Skeletal muscle tissue (tissue), 4 donors: Measurements from ENCODE around the gene FRMD4A. TPM values are rescaled to one million over a fixed set of nuclear protein-coding genes. Genes with fewer than 3 reads are reported as not detected.

Experiments used
- H3K27ac ChIP-seq: one replicate; pipeline ENCODE4 v1.7.0; 2013; ENCODE audit warnings: mild to moderate bottlenecking, low read depth, low read length, inconsistent platforms
- H3K27me3 ChIP-seq, 3 donors: one replicate each; pipeline ENCODE4 v1.7.0; 2013; ENCODE audit warnings: low read length in 3 of 3; ENCODE audit not compliant: control insufficient read depth in 3 of 3, insufficient read depth in 3 of 3
- H3K36me3 ChIP-seq, 3 donors: one replicate each; pipeline ENCODE4 v1.7.0; 2013; ENCODE audit warnings: low read length in 3 of 3; ENCODE audit not compliant: control insufficient read depth in 3 of 3, insufficient read depth in 3 of 3
- H3K4me1 ChIP-seq, 3 donors: one replicate each; pipeline ENCODE4 v1.7.0; 2013; ENCODE audit warnings: low read length in 3 of 3, mild to moderate bottlenecking in 3 of 3; ENCODE audit not compliant: control insufficient read depth in 3 of 3, insufficient read depth in 3 of 3
- H3K4me3 ChIP-seq, 3 donors: one replicate each; pipeline ENCODE4 v1.7.0; 2013; ENCODE audit warnings: low read length in 3 of 3
- H3K9ac ChIP-seq, 3 donors: one replicate each; pipeline ENCODE4 v1.7.0; 2013; ENCODE audit warnings: low read length in 3 of 3, mild to moderate bottlenecking in 3 of 3, moderate library complexity in 2 of 3, low read depth in 1 of 3
- H3K9me3 ChIP-seq, 3 donors: one replicate each; pipeline ENCODE4 v1.7.0; 2013; ENCODE audit warnings: low read length in 3 of 3; ENCODE audit not compliant: control insufficient read depth in 3 of 3
- total RNA-seq: library from RNA; depleted of rRNA; stranded (reverse); fragments of >200 nt; gene quantifications from one replicate; pipeline ENCODE4 v1.2.3, GENCODE V29; 2014
- donor health status: Osteomylitis.

Gene FRMD4A
- total RNA-seq, 1 donor from 2014 or later = 19.3 TPM

- Histone ChIP-seq H3K4me3 (no peak overlapping the region), H3K9me3 (no peaks in the 10 kb centered on the region), H3K9ac (no peak overlapping the region), H3K36me3 (no peaks in the 10 kb centered on the region), H3K27ac (peak overlapping the region; percentile 19), H3K27me3 (no peaks in the 10 kb centered on the region), H3K4me1 (peaks cover 11 to 16% (median 12%) of the 10 kb centered on the region in 3 donors)
Measured at GRCh38 chr10:13712837-13713581, 617.7 kb downstream of the FRMD4A start.

- H3K9ac ChIP-seq = no peak overlapping the region
- H3K9me3 ChIP-seq = no peaks in the 10 kb centered on the region
- H3K36me3 ChIP-seq = no peaks in the 10 kb centered on the region
- no peaks in the 10 kb centered on the region for H3K27me3 ChIP-seq
- H3K27ac ChIP-seq = peak overlapping the region; percentile 4
- H3K4me1 ChIP-seq = peaks cover 10 to 17% (median 12%) of the 10 kb centered on the region in 3 donors
- H3K4me3 ChIP-seq = no peak overlapping the region
Measured at GRCh38 chr10:13712476-13712836, 618.3 kb downstream of the FRMD4A start.

- H3K9ac ChIP-seq = no peak overlapping the region
- no peaks in the 10 kb centered on the region for H3K27me3 ChIP-seq
- peaks cover 15 to 26% (median 22%) of the 10 kb centered on the region in 3 donors for H3K4me1 ChIP-seq
- no peak overlapping the region for H3K4me3 ChIP-seq
- H3K27ac ChIP-seq = no peak overlapping the region
- H3K36me3 ChIP-seq = no peaks in the 10 kb centered on the region
- no peaks in the 10 kb centered on the region for H3K9me3 ChIP-seq
Measured at GRCh38 chr10:13711291-13711690, 619.4 kb downstream of the FRMD4A start.

- no peak overlapping the region for H3K27ac ChIP-seq
- H3K9ac ChIP-seq = no peak overlapping the region
- peaks cover 15 to 30% (median 29%) of the 10 kb centered on the region in 3 donors for H3K4me1 ChIP-seq
- no peaks in the 10 kb centered on the region for H3K36me3 ChIP-seq
- H3K27me3 ChIP-seq = peaks cover 0 to 4% (median 0%) of the 10 kb centered on the region in 3 donors
- no peaks in the 10 kb centered on the region for H3K9me3 ChIP-seq
- H3K4me3 ChIP-seq = no peak overlapping the region
Measured at GRCh38 chr10:13709931-13710650, 620.6 kb downstream of the FRMD4A start.

- H3K9me3 ChIP-seq = no peaks in the 10 kb centered on the region
- H3K27me3 ChIP-seq = peaks cover 0 to 4% (median 0%) of the 10 kb centered on the region in 3 donors
- peaks cover 20 to 37% (median 32%) of the 10 kb centered on the region in 3 donors for H3K4me1 ChIP-seq
- no peak overlapping the region for H3K9ac ChIP-seq
- no peaks in the 10 kb centered on the region for H3K36me3 ChIP-seq
- H3K4me3 ChIP-seq = peak overlapping the region in 2 of 3 donors; percentile 60 to 77
- no peak overlapping the region for H3K27ac ChIP-seq
Measured at GRCh38 chr10:13708256-13708990, 622.3 kb downstream of the FRMD4A start.

- Histone ChIP-seq H3K36me3 (no peaks in the 10 kb centered on the region), H3K9me3 (no peaks in the 10 kb centered on the region), H3K4me1 (peaks cover 17 to 32% (median 32%) of the 10 kb centered on the region in 3 donors), H3K4me3 (peak overlapping the region; percentile 60 to 77 (median 70)), H3K27me3 (peaks cover 0 to 4% (median 0%) of the 10 kb centered on the region in 3 donors), H3K9ac (peak overlapping the region; percentile 40 to 76 (median 53)), H3K27ac (peak overlapping the region; percentile 47)
Measured at GRCh38 chr10:13707156-13707881, 623.4 kb downstream of the FRMD4A start.

- Histone ChIP-seq H3K27me3 (peaks cover 0 to 4% (median 0%) of the 10 kb centered on the region in 3 donors), H3K9me3 (no peaks in the 10 kb centered on the region), H3K27ac (no peak overlapping the region), H3K9ac (peak overlapping the region in 1 of 3 donors; percentile 53), H3K4me1 (peaks cover 17 to 32% (median 30%) of the 10 kb centered on the region in 3 donors), H3K4me3 (peak overlapping the region; percentile 60 to 77 (median 70)), H3K36me3 (no peaks in the 10 kb centered on the region)
Measured at GRCh38 chr10:13706604-13707003, 624.1 kb downstream of the FRMD4A start.

GRCh38 chr10:13706175-13706574 lies 624.5 kb downstream of the FRMD4A start:
- Histone ChIP-seq H3K9me3 (no peaks in the 10 kb centered on the region), H3K4me1 (peaks cover 17 to 32% (median 30%) of the 10 kb centered on the region in 3 donors), H3K4me3 (peak overlapping the region in 1 of 3 donors; percentile 70), H3K27me3 (peaks cover 0 to 4% (median 0%) of the 10 kb centered on the region in 3 donors), H3K9ac (no peak overlapping the region), H3K36me3 (peaks cover 0 to 1% (median under 1%) of the 10 kb centered on the region in 3 donors), H3K27ac (no peak overlapping the region)

- Histone ChIP-seq H3K36me3 (peaks cover 0 to 3% (median 2%) of the 10 kb centered on the region in 3 donors), H3K4me1 (peaks cover 17 to 32% (median 30%) of the 10 kb centered on the region in 3 donors), H3K27me3 (peaks cover 0 to 4% (median 0%) of the 10 kb centered on the region in 3 donors), H3K9me3 (no peaks in the 10 kb centered on the region), H3K27ac (no peak overlapping the region), H3K4me3 (no peak overlapping the region), H3K9ac (no peak overlapping the region)
Measured at GRCh38 chr10:13705526-13706174, 625.1 kb downstream of the FRMD4A start.
